ENCODE data around the gene C10orf90.

The C10orf90 gene

GRCh38 chr10:126629925-126630624 is 40.4 kb downstream of the C10orf90 start:
- no peak for DNase-seq

- no peak for DNase-seq
Measured at GRCh38 chr10:126628746-126629145, 41.7 kb downstream of the C10orf90 start.

- DNase-seq: no peak
Measured at GRCh38 chr10:126621846-126622245, 48.6 kb downstream of the C10orf90 start.

GRCh38 chr10:126618466-126618865 is 52.0 kb downstream of the C10orf90 start:
- no peak for DNase-seq

GRCh38 chr10:126617733-126618132 is 52.8 kb downstream of the C10orf90 start:
- no peak for DNase-seq

GRCh38 chr10:126617208-126617607 is 53.3 kb downstream of the C10orf90 start:
- DNase-seq: no peak

GRCh38 chr10:126616737-126617136 is 53.8 kb downstream of the C10orf90 start:
- DNase-seq: no peak

GRCh38 chr10:126611303-126611702 is 59.2 kb downstream of the C10orf90 start:
- DNase-seq: no peak

GRCh38 chr10:126609566-126609965 is 60.9 kb downstream of the C10orf90 start:
- DNase-seq: no peak

- DNase-seq: no peak
Measured at GRCh38 chr10:126599949-126600682, 70.4 kb downstream of the C10orf90 start.

GRCh38 chr10:126598009-126598408 is 72.5 kb downstream of the C10orf90 start:
- no peak for DNase-seq

- no peak for DNase-seq
Measured at GRCh38 chr10:126597211-126597610, 73.3 kb downstream of the C10orf90 start.

- DNase-seq: no peak
Measured at GRCh38 chr10:126596472-126597016, 73.9 kb downstream of the C10orf90 start.

- no peak for DNase-seq
Measured at GRCh38 chr10:126595160-126595559, 75.3 kb downstream of the C10orf90 start.

GRCh38 chr10:126593968-126594701 is 76.4 kb downstream of the C10orf90 start:
- no peak for DNase-seq

- DNase-seq: no peak
Measured at GRCh38 chr10:126592901-126593300, 77.6 kb downstream of the C10orf90 start.

GRCh38 chr10:126588024-126588423 is 82.5 kb downstream of the C10orf90 start:
- DNase-seq: no peak

GRCh38 chr10:126586878-126587277 is 83.6 kb downstream of the C10orf90 start:
- no peak for DNase-seq

- DNase-seq: no peak
Measured at GRCh38 chr10:126586128-126586527, 84.4 kb downstream of the C10orf90 start.

GRCh38 chr10:126585249-126586017 is 85.1 kb downstream of the C10orf90 start:
- no peak for DNase-seq

GRCh38 chr10:126584836-126585235 is 85.7 kb downstream of the C10orf90 start:
- DNase-seq: no peak

GRCh38 chr10:126583552-126584200 is 86.8 kb downstream of the C10orf90 start:
- DNase-seq: no peak
